Measurements from ENCODE around the gene R3HCC1L. TPM values are rescaled to one million over a fixed set of nuclear protein-coding genes. Genes with fewer than 3 reads are reported as not detected.

R3HCC1L gene
- total RNA-seq, result 18.7 and 18.9 TPM in 2 replicates
- long read RNA-seq, transcript R3HCC1L-201 (10 exons, 3,379 nt), result major isoform, 14 of 110 reads
- long read RNA-seq, partial matches to known transcripts, result 14 of 110 reads
- long read RNA-seq, other reads (novel, unspliced or antisense), result 80 of 110 reads

DNA sequence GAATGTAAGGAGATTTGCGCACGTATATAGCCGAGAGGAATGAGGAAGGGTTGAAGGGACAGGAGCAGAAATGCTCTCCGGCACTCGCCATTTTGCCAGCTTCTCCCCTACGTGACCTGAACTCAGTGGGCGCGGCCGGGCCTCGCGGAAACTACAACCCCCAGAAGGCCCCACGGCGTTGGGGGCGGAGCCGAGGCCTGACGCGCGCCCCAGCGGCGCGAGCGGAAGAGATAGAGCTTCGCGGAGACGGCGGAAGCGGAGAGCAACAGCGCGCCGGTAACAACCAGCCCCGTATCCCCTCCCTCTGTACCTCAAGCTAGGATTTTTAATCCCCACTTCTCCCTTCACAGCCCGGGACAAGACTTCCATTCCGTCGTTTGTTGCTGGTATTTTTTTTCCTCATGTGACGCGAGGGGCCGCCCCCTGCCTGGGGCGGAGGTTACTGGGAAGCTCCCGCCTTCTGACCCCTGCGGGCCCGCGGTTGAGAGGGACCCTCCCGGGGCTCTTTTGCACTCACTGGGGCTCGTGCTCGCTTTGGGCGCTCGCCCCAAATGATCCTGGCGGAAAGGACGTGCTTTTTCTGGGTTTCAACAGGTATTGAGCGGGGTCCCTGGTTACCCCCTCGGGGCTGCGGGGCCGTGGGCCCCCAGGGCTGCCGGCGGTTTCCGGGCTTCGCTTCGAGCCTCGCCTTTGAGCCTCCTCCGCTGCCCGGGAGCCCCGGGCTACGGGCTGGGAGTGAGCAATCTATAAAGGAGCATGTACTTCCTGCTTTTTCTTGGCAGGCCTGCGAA is at the start of gene R3HCC1L:
Gene R3HCC1L (plus strand): TSS at position 227 of the 791 bp plus-strand sequence. CDS start 73,458 bp downstream, outside the sequence.
- peaks cover 17% of the 10 kb centered on the region for H3K4me1 Mint-ChIP-seq (ENCODE audit: low read depth)
- TF ChIP-seq, protein P1, sequence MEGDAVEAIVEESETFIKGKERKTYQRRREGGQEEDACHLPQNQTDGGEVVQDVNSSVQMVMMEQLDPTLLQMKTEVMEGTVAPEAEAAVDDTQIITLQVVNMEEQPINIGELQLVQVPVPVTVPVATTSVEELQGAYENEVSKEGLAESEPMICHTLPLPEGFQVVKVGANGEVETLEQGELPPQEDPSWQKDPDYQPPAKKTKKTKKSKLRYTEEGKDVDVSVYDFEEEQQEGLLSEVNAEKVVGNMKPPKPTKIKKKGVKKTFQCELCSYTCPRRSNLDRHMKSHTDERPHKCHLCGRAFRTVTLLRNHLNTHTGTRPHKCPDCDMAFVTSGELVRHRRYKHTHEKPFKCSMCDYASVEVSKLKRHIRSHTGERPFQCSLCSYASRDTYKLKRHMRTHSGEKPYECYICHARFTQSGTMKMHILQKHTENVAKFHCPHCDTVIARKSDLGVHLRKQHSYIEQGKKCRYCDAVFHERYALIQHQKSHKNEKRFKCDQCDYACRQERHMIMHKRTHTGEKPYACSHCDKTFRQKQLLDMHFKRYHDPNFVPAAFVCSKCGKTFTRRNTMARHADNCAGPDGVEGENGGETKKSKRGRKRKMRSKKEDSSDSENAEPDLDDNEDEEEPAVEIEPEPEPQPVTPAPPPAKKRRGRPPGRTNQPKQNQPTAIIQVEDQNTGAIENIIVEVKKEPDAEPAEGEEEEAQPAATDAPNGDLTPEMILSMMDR (IDR thresholded peaks at IDR 0.05; ENCODE audit: unreplicated experiment), result no peak
- H3K9me3 Mint-ChIP-seq (ENCODE audit: low read depth), result peaks cover 14% of the 10 kb centered on the region
- peak within 1 kb of the TSS; percentile 91 for H3K4me3 Mint-ChIP-seq (ENCODE audit: low read depth)
- H3K27ac Mint-ChIP-seq, result peak within 1 kb of the TSS; percentile 98
- no peaks in the 10 kb centered on the region for H3K27me3 Mint-ChIP-seq
- H3K36me3 Mint-ChIP-seq (ENCODE audit: insufficient read depth), result peaks cover 3% of the 10 kb centered on the region
- DNase-seq (ENCODE audit: low spot score, unreplicated experiment), result peak; percentile 80

GRCh38 chr10:98085238-98085637 is 49.2 kb upstream of the R3HCC1L start:
- no peak overlapping the region for H3K27ac Mint-ChIP-seq
- H3K4me3 Mint-ChIP-seq (ENCODE audit: low read depth), result no peak overlapping the region
- H3K9me3 Mint-ChIP-seq (ENCODE audit: low read depth), result no peaks in the 10 kb centered on the region
- TF ChIP-seq, protein P1 (IDR thresholded peaks at IDR 0.05; ENCODE audit: unreplicated experiment), result no peak
- no peak for DNase-seq (ENCODE audit: low spot score, unreplicated experiment)
- no peaks in the 10 kb centered on the region for H3K4me1 Mint-ChIP-seq (ENCODE audit: low read depth)
- peaks cover 27% of the 10 kb centered on the region for H3K27me3 Mint-ChIP-seq
- H3K36me3 Mint-ChIP-seq (ENCODE audit: insufficient read depth), result no peaks in the 10 kb centered on the region

DNA sequence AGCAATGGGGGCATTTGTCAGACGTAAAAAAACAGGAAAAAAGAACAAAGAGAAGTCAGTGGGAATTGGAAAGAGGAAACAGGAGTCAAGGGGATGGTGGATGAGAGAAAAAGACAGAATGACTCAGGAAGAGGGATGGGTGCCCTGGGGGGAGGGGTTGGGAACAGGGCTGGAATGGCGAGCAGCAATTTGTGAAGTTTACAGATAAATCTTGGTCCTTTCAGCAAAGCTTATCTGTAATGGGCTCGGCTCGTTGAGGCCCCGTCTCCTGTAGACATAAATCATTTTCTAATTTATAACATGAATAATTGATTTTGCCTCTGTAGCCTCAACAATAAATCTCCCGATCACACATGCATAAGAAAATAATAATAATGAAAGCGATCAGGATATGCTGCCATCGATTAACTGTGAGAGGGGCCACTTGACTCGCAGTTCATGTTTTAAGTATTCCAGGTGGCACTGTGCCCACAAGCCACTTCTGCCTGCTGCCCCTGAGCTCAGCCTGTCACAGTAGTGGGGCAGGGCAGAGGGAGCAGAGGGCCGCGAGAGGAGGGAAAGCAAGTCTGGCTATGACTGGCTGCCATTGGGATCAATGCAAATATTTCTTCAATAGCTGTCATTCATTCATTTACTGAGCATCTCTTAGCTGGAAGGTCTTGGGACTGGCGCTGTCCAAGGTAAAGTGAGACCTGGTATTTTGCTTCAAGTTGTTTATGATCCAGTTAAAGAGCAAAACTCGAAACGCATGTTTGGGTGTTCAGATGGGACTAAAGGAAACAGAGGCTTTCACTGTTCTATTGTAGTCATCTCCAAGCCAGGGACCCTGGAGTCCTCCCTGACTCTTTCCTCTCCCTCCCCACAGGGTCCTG is 47.4 kb upstream of the R3HCC1L start:
- TF ChIP-seq, protein P1 (IDR thresholded peaks at IDR 0.05; ENCODE audit: unreplicated experiment), result no peak
- DNase-seq (ENCODE audit: low spot score, unreplicated experiment), result no peak
- H3K36me3 Mint-ChIP-seq (ENCODE audit: insufficient read depth), result no peaks in the 10 kb centered on the region
- peaks cover 22% of the 10 kb centered on the region for H3K27me3 Mint-ChIP-seq
- no peaks in the 10 kb centered on the region for H3K9me3 Mint-ChIP-seq (ENCODE audit: low read depth)
- no peak overlapping the region for H3K27ac Mint-ChIP-seq
- H3K4me3 Mint-ChIP-seq (ENCODE audit: low read depth), result no peak overlapping the region
- no peaks in the 10 kb centered on the region for H3K4me1 Mint-ChIP-seq (ENCODE audit: low read depth)

DNA sequence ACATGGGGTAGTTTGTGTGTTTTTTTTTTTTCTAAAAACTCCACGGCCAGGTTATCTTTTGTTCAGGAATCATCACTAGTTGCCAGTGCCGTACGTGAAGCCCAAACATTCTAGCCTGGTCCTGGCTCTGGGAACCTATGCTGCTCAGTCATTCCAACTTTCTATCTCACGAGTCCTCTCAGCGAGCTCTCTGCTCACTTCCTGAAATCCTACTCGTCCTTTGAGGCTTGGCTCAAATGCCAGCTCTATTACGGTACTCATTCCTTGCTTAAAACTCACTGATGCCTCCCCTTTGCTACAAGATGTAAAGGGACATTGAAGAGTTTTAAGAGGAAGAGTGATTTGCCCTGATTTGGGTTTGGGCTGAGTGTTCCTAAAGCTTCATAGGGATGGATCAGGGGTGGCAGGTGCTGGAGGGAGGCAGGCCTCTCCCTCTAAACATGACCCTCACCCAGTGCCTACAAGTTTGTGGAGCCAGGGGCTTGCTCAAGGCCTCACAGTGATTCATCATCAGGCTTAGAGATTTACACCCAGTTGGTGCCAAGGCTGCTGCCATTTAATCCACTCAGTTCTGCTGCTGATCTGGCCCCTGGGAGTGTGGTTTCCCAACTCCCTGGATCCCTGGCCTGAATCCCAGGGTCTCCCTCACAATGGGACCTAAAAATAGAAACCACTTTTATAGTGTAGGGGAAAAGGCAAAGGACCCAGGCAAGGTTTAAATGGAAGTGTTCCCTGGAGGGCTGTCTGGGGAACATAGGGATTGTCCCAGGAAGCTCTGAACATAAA is 46.1 kb upstream of the R3HCC1L start:
- Mint-ChIP-seq H3K9me3 (ENCODE audit: low read depth) (no peaks in the 10 kb centered on the region), H3K4me1 (ENCODE audit: low read depth) (no peaks in the 10 kb centered on the region), H3K27ac (no peak overlapping the region), H3K27me3 (peaks cover 18% of the 10 kb centered on the region), H3K4me3 (ENCODE audit: low read depth) (no peak overlapping the region), H3K36me3 (ENCODE audit: insufficient read depth) (no peaks in the 10 kb centered on the region)
- DNase-seq (ENCODE audit: low spot score, unreplicated experiment), result no peak
- TF ChIP-seq, protein P1 (IDR thresholded peaks at IDR 0.05; ENCODE audit: unreplicated experiment), result no peak
